Activated gamma-delta T cell treated with anti-CD3 and anti-CD28 coated beads, Interleukin-2, amount 50 U/mL, for 16 hours (primary cell): ENCODE measurements around the gene HBD.

Experiments used
- DNase-seq: peaks from one replicate; pipeline ENCODE4 v3.0.0-alpha.2; 2020; ENCODE audit warnings: low read depth

HBD gene

DNA sequence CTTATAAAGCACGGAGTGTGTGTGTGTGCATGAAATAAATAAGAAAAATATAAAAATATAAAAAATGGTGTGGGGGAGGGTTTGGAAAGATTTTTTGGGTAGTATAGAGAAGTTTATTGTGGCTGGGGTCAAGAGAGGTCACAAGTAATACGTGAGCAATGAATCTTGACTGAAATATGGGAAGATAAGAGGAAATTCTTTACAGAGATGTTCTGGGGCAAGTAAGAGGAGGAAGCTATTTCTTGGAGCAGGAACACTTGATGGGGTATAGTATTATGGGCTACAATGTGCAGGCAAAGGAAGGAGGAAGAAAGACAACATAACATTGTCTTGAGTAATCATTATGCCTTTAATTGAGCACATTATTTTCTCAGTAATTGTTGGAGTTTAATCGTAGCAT lies 2.1 kb downstream of the HBD start:
- DNase-seq = no peak

DNA sequence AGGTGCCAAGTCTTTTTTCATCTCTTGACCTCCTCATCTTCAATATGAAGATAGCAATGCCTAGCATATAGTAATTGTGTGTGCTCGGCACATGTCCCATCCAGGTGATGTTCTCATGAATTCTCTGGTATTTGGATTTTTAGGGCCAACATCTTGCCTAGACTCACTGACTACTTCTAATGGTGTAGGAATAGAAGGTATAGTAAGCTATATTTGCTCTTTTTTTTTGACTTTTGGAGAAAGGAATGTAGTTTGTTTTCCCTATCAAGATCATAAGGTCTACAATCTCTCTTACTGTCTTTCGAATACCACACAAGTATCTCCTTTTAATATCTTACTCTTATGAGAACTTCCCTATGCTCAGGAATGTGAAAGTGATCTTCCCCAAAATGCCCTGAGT lies 3.2 kb downstream of the HBD start:
- DNase-seq = no peak

DNA sequence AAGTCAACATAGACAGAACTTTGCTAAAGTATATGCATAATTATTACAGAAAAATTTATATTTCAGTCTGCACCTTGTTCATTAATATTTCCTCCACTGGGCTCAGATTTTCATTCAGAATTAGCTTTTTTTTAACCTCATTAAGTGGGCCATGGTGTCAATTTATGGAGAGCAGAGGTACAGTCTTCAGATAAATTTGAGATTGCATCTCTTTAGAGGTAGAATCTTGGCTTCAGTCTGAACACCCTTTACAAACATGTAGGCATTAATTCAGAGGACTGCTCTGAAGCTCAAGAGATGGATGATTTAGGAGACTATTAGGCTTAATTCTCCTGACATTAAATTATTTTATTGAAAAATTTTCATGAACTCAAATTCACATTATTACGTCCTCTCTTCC lies 4.0 kb downstream of the HBD start:
- DNase-seq = no peak

DNA sequence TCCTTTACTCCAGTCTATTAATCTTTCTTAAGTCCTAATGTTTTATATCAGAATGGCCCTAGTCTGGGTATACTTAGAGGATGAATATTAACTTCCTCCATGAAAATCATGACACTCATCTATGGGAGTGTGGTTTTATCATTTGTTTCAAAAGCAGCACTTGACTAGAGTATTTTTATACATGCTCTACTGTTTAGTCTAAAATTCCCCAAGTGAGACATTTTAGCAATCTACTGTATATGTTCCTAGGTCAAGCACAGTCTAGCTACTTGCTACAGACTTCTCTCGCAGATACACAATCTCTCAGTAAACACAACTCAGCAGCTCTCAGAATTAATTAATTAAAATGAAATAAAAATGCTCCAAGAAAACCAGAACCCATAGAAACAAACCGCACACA lies 4.5 kb downstream of the HBD start:
- DNase-seq = no peak

DNA sequence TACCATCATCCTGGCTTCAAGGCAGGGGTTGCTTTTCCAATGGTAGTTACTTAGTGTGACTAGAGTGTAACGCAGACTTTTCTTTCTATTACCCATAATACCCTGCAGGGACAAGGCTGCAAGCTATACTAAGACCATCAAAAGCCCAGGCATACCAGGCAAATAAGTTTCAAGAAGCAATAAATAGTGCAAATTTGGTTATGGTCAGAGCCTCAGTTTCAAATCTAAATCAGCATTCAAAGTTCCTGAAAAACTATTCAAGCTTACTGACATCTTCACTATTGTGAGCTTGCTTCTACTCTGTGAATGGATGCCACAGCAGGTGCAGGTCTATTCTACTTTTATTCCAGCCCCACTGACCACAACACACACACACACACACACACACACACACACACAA lies 4.9 kb downstream of the HBD start:
- no peak for DNase-seq

DNA sequence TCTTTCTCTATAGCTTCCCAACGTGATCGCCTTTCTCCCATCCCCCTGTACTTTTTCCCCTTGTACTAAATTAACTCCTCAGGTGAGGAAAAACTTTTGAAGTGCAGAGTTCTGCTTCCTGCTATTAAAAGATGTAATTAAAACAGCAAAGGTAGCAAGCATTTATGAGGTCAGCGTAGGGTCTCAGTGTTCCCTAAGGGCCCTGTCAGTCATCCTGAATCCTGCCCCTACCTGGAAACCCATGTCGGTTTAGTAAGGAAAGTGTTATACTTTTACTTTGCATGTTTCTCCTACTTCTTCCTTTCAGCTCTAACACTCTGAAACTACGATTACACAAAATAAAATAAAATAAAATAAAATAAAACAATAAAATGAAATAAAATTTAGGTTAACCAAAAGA lies 6.2 kb downstream of the HBD start:
- DNase-seq = no peak

DNA sequence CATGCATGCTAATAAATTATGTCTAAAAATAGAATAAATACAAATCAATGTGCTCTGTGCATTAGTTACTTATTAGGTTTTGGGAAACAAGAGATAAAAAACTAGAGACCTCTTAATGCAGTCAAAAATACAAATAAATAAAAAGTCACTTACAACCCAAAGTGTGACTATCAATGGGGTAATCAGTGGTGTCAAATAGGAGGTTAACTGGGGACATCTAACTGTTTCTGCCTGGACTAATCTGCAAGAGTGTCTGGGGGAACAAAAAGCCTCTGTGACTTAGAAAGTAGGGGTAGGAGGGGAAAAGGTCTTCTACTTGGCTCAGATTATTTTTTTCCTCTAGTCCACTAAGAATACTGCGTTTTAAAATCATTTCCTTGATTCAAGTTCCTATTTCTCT lies 6.6 kb downstream of the HBD start:
- no peak for DNase-seq

DNA sequence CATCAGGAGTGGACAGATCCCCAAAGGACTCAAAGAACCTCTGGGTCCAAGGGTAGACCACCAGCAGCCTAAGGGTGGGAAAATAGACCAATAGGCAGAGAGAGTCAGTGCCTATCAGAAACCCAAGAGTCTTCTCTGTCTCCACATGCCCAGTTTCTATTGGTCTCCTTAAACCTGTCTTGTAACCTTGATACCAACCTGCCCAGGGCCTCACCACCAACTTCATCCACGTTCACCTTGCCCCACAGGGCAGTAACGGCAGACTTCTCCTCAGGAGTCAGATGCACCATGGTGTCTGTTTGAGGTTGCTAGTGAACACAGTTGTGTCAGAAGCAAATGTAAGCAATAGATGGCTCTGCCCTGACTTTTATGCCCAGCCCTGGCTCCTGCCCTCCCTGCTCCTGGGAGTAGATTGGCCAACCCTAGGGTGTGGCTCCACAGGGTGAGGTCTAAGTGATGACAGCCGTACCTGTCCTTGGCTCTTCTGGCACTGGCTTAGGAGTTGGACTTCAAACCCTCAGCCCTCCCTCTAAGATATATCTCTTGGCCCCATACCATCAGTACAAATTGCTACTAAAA lies 7.5 kb downstream of the HBD start, which contains the start of gene HBB:
Gene HBB, minus strand, starts transcription at position 340 of the 579 bp plus-strand sequence. Its CDS starts 50 bp downstream, at position 290.
- no peak for DNase-seq

DNA sequence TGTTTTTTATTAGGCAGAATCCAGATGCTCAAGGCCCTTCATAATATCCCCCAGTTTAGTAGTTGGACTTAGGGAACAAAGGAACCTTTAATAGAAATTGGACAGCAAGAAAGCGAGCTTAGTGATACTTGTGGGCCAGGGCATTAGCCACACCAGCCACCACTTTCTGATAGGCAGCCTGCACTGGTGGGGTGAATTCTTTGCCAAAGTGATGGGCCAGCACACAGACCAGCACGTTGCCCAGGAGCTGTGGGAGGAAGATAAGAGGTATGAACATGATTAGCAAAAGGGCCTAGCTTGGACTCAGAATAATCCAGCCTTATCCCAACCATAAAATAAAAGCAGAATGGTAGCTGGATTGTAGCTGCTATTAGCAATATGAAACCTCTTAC lies 8.8 kb downstream of the HBD start:
- no peak for DNase-seq

DNA sequence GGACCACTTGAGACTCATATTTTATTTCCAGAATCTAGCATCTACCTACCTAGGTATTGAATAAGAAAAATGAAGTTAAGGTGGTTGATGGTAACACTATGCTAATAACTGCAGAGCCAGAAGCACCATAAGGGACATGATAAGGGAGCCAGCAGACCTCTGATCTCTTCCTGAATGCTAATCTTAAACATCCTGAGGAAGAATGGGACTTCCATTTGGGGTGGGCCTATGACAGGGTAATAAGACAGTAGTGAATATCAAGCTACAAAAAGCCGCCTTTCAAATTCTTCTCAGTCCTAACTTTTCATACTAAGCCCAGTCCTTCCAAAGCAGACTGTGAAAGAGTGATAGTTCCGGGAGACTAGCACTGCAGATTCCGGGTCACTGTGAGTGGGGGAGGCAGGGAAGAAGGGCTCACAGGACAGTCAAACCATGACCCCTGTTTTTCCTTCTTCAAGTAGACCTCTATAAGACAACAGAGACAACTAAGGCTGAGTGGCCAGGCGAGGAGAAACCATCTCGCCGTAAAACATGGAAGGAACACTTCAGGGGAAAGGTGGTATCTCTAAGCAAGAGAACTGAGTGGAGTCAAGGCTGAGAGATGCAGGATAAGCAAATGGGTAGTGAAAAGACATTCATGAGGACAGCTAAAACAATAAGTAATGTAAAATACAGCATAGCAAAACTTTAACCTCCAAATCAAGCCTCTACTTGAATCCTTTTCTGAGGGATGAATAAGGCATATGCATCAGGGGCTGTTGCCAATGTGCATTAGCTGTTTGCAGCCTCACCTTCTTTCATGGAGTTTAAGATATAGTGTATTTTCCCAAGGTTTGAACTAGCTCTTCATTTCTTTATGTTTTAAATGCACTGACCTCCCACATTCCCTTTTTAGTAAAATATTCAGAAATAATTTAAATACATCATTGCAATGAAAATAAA lies 9.5 kb downstream of the HBD start:
- no peak for DNase-seq

DNA sequence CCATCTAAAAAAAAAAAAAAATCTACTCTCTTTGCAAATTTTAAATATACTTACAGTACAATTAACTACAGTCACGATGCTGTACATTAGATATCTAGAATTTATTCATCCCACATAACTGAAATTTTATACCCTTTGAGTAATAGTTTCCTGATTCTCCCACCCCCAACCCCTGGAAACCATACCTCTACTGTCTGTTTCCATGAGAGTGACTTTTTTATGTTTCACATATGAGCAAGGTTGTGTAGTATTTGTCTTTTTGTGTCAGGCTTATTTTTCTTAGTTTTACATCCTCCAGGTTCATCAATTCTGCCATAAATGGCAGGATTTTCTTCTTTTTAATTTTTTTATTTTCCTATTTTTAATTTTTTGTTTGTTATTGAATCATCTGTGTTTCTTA lies 10.6 kb downstream of the HBD start:
- no peak for DNase-seq

DNA sequence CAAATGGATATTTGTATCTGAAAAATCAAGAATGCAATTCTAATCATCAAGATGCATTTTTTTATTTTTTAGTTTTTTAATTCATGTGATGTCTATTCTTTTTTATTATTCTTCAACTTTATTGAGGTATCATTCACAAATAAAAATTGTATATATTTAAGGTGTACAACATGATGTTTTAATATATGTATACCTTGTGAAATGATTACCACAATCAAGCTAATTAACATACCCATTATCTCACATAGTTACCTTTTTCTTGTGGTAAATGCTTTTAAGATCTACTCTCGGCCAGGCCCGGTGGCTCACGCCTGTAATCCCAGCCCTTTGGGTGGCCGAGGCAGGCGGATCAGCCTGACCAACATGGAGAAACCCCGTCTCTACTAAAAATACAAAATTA lies 11.1 kb downstream of the HBD start:
- no peak for DNase-seq

DNA sequence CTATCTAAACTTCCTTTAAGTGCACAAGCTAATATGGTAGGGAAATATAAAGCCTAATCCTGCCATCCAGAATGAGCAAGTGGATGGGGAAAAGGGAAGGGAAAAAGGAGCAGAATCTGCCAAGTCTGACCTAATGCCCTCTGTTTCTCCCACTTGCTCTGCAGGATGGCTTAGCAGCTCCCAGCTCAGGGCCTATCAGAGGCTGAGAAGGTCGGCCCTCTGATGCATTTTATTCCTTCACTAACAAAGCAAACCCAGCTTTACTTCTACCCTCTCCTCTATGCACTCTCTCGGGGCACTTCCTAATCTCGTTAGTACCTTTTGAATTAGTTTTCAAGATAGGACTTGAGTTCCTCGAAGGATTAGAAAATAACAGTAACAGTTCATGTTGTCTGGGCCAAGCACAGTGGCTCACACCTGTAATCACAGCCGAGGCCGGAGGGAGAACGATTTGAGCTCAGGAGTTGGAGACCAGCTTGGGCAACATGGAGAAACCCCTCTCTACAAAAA lies 23.9 kb downstream of the HBD start:
- no peak for DNase-seq

DNA sequence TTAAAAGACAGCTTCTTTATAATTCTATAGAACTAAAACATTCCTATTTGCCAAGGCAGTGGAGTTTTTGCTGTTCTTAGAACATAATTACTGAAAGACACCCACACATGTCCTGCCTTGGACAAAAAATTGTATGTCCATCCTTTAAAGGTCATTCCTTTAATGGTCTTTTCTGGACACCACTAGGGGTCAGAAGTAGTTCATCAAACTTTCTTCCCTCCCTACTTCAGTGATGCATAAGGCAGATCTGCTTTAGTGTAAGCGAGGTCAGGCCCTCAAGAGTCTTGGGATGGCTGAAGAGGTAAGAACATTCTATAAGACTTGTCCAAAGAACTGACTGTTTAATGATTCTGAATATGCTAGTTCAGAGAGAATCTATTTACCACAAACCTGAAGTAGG lies 29.5 kb downstream of the HBD start:
- DNase-seq = no peak

DNA sequence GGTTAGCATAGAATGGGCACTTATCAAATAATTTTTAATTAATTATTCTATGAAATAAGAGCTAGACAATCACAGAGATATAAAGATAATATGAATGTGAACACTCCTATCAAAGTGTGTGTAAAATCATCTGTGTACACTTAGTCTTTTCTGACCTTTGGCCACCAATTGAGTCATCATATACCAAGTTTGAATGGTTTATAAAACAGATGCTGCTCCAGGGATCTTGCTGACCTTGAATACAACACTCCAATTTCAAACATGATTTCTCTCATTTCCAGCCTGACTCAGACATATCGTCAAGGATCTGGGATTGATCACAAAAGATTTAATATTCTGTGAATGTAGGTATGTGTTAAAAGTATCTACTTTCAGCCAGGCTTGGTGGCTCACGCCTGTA lies 30.9 kb downstream of the HBD start:
- no peak for DNase-seq

DNA sequence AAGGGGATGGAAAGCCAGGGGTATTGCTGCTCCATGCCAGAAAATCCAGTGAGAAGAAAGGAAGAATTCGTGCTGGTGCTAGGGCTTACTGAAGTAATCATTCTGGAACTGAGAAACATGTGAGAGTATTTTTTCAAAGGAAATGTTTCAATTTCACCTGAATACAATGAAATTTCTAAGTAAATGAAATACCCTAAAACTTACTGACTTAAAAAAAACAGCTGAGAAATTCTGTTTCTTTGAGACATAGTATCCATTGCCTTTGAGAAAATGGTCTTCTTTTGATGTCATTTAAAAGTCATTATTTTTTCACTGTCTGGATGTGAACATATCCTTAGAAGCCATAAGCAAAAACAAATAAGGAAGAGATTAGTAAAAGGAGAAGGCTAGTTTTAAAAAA lies 33.7 kb downstream of the HBD start, which contains the start of gene OR51V1:
Gene OR51V1, minus strand, starts transcription at position 101 of the 400 bp plus-strand sequence. Its CDS starts 0 bp downstream, at position 101.
- DNase-seq = no peak

DNA sequence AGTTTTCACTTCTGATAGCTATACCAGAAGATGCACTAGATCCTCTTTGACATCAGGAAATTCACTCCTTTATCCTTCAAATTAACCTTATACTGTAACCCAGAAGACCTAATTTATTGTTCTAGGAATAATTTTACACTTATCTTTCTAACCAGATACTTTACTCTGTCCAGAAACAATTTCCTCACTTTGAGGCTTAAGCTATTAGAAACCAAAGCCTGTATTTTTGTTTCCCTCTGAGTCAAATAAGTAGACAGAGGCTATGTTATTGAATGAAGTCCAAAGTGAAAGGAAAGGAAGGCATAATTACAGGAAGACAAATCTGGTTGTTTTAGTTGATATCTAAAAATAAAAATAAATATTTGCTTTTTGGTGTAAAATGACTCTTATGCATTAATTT lies 36.0 kb downstream of the HBD start:
- no peak for DNase-seq

DNA sequence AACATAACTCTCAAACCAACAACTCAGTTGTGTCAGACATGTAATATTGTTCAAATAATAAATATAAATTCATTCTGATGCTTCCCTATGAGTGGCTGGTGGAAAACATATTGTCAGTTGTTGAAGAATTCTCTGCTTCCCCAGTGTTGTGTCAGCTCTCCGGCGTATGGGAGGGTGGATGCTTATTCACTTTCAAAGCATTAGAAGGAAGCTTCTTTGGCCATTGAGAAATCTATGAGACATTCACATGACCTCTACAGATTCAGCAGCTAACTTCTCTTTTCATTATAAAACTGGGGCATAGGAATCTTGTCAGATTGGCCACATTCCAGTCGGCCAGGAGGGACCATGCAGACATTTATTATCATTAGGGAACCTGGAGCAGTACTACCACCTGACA lies 36.7 kb downstream of the HBD start:
- DNase-seq = no peak

DNA sequence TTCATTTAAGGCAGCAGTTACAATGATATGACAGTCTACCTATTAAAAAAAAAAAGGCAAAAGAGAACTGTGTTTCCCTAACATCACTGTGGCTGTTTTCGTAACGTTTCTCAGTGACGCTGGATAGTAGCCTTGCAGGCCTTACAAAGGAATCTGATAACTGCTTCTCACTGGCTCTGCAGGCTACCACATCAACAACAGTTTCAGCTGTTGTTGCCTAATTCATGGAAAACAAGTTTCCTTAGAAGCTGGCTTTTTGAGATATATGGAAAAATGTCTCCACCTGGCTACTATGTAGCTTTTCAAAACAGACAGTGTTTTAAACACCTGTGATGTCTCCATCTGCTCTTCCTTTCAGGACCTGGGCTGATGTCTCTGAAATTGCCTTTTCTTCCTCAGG lies 37.6 kb downstream of the HBD start:
- DNase-seq = no peak

DNA sequence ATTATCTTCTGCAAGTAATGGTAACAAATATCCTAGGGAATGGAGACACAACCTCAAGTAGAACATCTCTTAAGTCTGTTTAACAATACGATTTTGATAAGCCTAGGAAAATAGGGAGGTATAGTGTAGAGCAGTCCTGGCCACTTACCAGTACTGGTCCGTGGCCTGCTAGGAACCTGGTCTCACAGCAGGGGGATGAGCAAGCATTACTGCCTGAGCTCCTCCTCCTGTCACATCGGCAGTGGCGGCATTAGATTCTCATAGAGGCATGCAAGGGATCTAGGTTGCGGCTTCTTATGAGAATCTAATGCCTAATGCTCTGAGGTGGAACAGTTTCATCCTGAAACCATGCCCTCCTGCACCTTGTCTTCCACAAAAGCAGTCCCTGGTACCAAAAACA lies 38.2 kb downstream of the HBD start:
- no peak for DNase-seq

DNA sequence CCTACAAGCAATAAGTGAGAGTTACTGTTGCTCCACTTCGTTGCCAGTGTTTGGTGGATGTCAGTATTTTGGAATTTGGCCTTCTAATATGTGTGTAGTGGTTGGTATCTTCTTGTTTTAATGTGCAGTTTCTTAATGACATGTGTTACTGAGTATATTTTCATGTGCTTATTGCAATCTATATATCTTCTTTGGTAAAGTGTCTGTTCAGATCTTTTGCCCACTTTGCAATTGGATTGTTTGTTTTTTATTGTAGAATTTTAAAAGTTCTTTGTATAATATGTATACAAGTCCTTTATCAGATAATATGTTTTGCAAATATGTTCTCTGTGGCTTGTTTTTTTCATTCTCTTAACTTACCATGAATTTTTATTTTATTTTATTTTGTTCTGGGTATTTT lies 41.5 kb downstream of the HBD start:
- no peak for DNase-seq

DNA sequence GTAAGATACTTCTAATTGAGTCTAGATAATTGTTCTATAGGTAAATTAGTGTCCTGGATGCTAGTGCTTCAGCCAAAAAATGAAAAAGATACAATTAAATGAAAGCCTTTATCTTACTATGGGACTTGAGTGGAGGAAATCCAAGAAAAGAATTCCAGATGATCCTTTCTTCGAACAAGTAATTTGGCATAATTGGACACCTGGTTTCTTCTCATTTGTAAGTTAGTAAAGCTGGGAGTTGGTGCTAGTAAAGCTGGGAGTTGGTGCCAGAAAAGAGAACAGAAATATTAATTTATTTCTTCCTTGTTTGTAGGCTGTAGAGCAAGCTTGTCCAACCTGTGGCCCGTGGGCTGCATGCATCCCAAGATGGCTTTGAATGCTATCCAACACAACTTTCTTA lies 46.1 kb downstream of the HBD start:
- no peak for DNase-seq
